Purkinje cell (primary cell): ENCODE data around the gene CLIC4. TPM values are rescaled to one million over a fixed set of nuclear protein-coding genes. Genes with fewer than 3 reads are reported as not detected.

Source experiments
- polyA plus RNA-seq: library from polyadenylated mRNA; unstranded; fragments of >200 nt; fragmentation: Nextera tagmentation; gene quantifications from 2 replicates; pipeline ENCODE4 v1.2.1, GENCODE V29; 2014

CLIC4 gene
- polyA plus RNA-seq = 4.0 and 4.1 TPM in 2 replicates

DNA sequence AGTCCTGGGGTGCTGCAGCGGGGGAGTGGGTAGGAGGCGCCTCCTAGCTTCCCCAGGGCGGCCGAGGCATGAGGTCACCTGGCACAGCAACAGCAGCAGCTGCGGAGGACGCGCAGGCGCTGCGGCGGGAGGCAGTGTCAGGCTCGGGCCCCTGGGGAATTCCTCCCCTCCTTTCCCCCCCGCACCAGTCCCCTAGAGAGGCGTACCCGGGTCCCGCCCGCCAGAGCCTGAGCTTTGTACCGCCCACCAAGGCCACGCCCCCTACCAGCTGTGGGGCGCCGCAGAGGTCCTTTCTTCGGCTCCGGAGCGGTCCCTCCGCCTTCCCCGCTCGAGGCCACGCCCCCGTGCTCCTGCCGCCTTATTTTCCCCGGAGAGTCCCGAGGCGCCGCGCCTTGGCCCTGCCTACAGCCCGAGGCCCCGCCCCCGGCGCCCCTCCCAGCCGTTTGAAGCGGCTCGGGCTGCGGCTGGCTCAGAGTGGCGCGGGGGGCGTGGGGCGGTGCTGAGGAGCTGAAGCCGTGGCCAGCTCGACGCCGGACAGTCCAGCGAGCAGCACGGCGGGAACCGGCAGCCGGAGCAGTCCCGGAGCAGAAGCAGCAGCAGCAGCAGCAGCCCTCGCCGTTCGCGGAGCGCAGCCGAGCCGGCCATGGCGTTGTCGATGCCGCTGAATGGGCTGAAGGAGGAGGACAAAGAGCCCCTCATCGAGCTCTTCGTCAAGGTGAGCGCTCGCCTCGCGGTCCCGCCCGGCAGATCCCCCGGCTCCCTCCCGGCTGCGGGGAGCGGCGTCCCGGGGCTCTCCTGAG lies at the start of gene CLIC4:
CLIC4 (plus strand) TSS at position 537 of the 800 bp plus-strand sequence; CDS start at position 644, 107 bp downstream.

Other genes with a start within 250 kb of the CLIC4 start
- 0.78 and 2.0 TPM in 2 replicates for gene RCAN3, start 242.6 kb upstream of the CLIC4 start, polyA plus RNA-seq
- gene NCMAP, start 189.4 kb upstream of the CLIC4 start, polyA plus RNA-seq = not detected in 2 replicates
- 86.0 and 124 TPM in 2 replicates for gene SRRM1, start 102.1 kb upstream of the CLIC4 start, polyA plus RNA-seq
- gene RUNX3, start 184.8 kb downstream of the CLIC4 start, polyA plus RNA-seq = not detected in 2 replicates